22Rv1 (cell line): ENCODE measurements around the gene HLA-DQA1.
"Not testable (repeated sequence)": the region's sequence is repeated elsewhere in the genome, so short reads cannot be mapped to it uniquely, and the experiment has no call there.

ENCODE experiments used
- H3K27ac ChIP-seq: fragments of 450-650 bp; 2 replicates; pipeline ENCODE4 v1.5.1; 2017
- CTCF ChIP-seq: fragments of 450-650 bp; IDR thresholded peaks from 2 replicates; pipeline ENCODE4 v1.5.1; 2017; ENCODE audit warnings: mild to moderate bottlenecking
- ZFX ChIP-seq: fragments of 450-650 bp; IDR thresholded peaks from 2 replicates; pipeline ENCODE4 v1.6.1; 2017; ENCODE audit warnings: antibody characterized with exemption, borderline replicate concordance

HLA-DQA1 gene

GRCh38 chr6:32638532-32639219 lies 1.5 kb downstream of the HLA-DQA1 start:
- H3K27ac ChIP-seq, result no peak overlapping the region
- TF ChIP-seq ZFX (no peak), CTCF (no peak)

DNA sequence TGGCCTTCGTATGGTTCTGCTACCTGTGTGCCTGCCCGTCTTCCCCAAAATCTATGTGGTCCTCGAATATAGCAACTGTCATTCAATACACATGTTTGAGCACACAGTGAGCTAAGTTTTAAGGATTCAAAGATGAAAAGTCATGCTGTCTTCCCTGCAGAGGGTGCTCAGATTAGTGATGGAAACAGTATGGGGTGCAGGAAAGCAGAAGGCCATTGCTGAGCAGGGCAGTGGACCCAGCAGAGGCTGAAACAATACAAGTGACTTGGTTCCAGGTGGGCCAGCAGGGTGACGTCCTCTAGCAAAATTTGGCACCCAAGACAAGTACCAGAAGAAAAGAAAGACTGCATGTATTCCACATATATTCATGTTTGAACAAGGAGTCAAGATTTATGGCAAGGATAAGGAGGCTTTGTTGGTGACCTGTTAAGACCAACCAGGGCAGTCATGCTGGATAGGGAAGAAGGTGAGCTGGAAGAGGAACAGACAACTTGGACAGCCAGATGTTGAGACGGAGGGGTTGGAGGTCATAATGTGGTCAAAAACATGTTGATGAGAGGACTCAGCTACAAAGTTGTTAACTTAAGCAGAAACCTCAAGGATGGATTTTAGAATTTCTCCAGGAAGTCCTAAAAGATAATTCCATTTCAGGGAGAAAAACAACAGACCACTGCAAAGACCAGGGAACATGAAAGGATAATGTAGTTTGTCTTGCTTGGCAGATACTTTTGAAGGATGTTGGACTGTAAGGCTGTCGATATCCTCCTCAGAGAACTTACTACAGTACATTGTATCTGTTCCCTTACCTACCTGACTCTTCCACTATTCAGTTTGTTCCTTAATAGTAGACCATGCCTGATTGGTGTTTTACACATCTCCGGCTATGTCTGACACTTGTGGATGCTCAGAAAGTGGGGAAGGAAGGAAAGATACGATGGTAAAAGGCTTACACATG lies 2.5 kb downstream of the HLA-DQA1 start:
- H3K27ac ChIP-seq, result no peak overlapping the region
- TF ChIP-seq CTCF (no peak), ZFX (no peak)

GRCh38 chr6:32641122-32641521 lies 3.9 kb downstream of the HLA-DQA1 start:
- no peak overlapping the region for H3K27ac ChIP-seq
- TF ChIP-seq ZFX (no peak), CTCF (no peak)

GRCh38 chr6:32641785-32642719 lies 4.8 kb downstream of the HLA-DQA1 start:
- H3K27ac ChIP-seq, result not testable (repeated sequence)

DNA sequence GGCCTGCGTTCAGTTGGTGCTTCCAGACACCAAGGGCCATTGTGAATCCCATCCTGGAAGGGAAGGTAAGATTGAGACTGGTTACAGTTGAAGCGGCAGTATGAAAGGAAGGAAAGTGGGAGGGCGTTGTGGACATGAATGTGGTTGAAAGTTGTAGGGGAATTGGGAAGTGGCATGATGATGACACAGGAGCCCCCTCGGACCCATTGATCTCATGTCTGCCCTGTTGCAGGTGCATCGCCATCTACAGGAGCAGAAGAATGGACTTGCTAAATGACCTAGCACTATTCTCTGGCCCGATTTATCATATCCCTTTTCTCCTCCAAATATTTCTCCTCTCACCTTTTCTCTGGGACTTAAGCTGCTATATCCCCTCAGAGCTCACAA lies 5.5 kb downstream of the HLA-DQA1 start:
- TF ChIP-seq CTCF, result no peak
- no peak for TF ChIP-seq ZFX
- H3K27ac ChIP-seq, result no peak overlapping the region

GRCh38 chr6:32643904-32644303 lies 6.7 kb downstream of the HLA-DQA1 start:
- TF ChIP-seq CTCF, result no peak
- TF ChIP-seq ZFX, result no peak
- no peak overlapping the region for H3K27ac ChIP-seq

DNA sequence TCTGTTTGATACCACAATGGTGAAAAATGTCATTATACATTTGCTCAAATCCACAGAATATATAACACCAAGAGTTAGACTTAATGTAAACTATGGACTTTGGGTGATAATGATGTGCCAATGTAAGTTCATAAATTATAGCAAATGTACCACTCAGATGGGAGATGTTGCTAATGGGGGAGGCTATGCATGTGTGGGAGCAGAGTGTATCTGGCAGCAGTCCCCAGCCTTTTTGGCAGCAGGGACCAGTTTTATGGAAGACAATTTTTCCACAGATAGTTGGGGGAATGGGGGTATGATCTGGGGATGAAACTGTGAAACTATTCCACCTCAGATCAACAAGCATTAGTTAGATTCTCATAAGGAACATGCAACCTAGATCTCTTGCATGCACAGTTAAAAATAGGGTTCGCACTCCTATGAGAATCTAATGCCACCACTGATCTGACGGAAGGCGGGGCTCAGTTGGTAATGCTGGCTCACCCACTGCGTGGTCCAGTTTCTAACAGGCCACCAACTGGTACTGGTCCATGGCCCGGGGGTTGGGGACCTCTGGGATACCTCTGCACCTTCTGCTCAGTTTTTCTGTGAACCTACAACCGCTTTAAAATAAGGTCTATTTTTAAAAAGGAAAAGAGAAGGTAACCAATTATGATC lies 8.0 kb downstream of the HLA-DQA1 start:
- no peak for TF ChIP-seq CTCF
- TF ChIP-seq ZFX, result no peak
- H3K27ac ChIP-seq, result no peak overlapping the region
